HEK293 (cell line): ENCODE results near the gene EXOC3.

ENCODE experiments used
- CTCF ChIA-PET: fragments of 350-600 bp; formaldehyde crosslinking; extraction: SDS; loops from one replicate; lab custom pipeline; 2021; ENCODE audit warnings: antibody characterized with exemption; lab: Yijun Ruan, JAX
- POLR2A ChIA-PET: fragments of 300-600 bp; formaldehyde crosslinking; extraction: SDS; loops from one replicate; lab custom pipeline; 2020; ENCODE audit warnings: antibody characterized with exemption, inconsistent platforms; lab: Yijun Ruan, JAX
- H3K27ac ChIP-seq: fragments of 200-500 bp; sonication (Bioruptor generic); 2 replicates; pipeline ENCODE4 v1.5.1; 2014; ENCODE audit warnings: low read depth, low read length, control low read depth, inconsistent platforms; ENCODE audit errors: extremely low read depth
- H3K36me3 ChIP-seq, 2 experiments: fragments of 200-500 bp in 1 of 2; sonication (Bioruptor generic) in 1 of 2; 1 replicate in 1 of 2; 2 replicates in 1 of 2; pipeline ENCODE4 v1.5.1; 2014 to 2017; ENCODE audit warnings: inconsistent platforms in 2 of 2, low read length in 2 of 2; ENCODE audit not compliant: control insufficient read depth in 2 of 2, insufficient read depth in 1 of 2
- H3K4me1 ChIP-seq: fragments of 200-500 bp; sonication (Bioruptor generic); 2 replicates; pipeline ENCODE4 v1.5.1; 2014; ENCODE audit warnings: mild to moderate bottlenecking, low read length, inconsistent platforms; ENCODE audit not compliant: control insufficient read depth, insufficient read depth
- H3K4me3 ChIP-seq: 2 replicates; pipeline ENCODE4 v1.5.1; 2011; ENCODE audit warnings: low read depth, mild to moderate bottlenecking, control low read depth, low read length, moderate library complexity
- H3K9me3 ChIP-seq: fragments of 200-500 bp; sonication (Bioruptor generic); 2 replicates; pipeline ENCODE4 v1.5.1; 2014; ENCODE audit warnings: low read depth, low read length, inconsistent platforms; ENCODE audit not compliant: control insufficient read depth, insufficient read depth
- SALL2 ChIP-seq: fragments of 450-650 bp; formaldehyde crosslinking; IDR thresholded peaks from 2 replicates; pipeline ENCODE4 v1.5.0; 2017; ENCODE audit warnings: missing biosample characterization, mild to moderate bottlenecking, missing genetic modification characterization, borderline replicate concordance
- SP2 ChIP-seq: fragments of 450-650 bp; formaldehyde crosslinking; IDR thresholded peaks from 2 replicates; pipeline ENCODE4 v1.5.1; 2016; ENCODE audit warnings: missing biosample characterization, missing genetic modification characterization
- TRIM28 ChIP-seq: IDR thresholded peaks from 2 replicates; pipeline ENCODE4 v1.6.1; 2011; ENCODE audit warnings: low read length, control low read depth, borderline replicate concordance
- ZBTB8A ChIP-seq: fragments of 450-650 bp; formaldehyde crosslinking; IDR thresholded peaks from 2 replicates; pipeline ENCODE4 v1.5.1; 2016; ENCODE audit warnings: missing biosample characterization, missing genetic modification characterization
- ZFP3 ChIP-seq: fragments of 450-650 bp; formaldehyde crosslinking; IDR thresholded peaks from 2 replicates; pipeline ENCODE4 v1.5.1; 2016; ENCODE audit warnings: low read depth, missing biosample characterization, missing genetic modification characterization
- ZNF133 ChIP-seq: fragments of 450-650 bp; formaldehyde crosslinking; IDR thresholded peaks from 2 replicates; pipeline ENCODE4 v1.5.1; 2016; ENCODE audit warnings: missing biosample characterization, missing genetic modification characterization
- ZNF169 ChIP-seq: fragments of 450-650 bp; formaldehyde crosslinking; IDR thresholded peaks from 2 replicates; pipeline ENCODE4 v1.5.1; 2016; ENCODE audit warnings: missing biosample characterization, missing genetic modification characterization
- ZNF324 ChIP-seq: fragments of 450-650 bp; formaldehyde crosslinking; IDR thresholded peaks from 2 replicates; pipeline ENCODE4 v1.5.1; 2016; ENCODE audit warnings: missing biosample characterization, missing genetic modification characterization
- ZNF354C ChIP-seq: fragments of 450-650 bp; formaldehyde crosslinking; IDR thresholded peaks from 2 replicates; pipeline ENCODE4 v1.5.1; 2016; ENCODE audit warnings: missing biosample characterization, missing genetic modification characterization, low read depth, borderline replicate concordance
- ZNF416 ChIP-seq: fragments of 450-650 bp; formaldehyde crosslinking; IDR thresholded peaks from 2 replicates; pipeline ENCODE4 v1.5.1; 2016; ENCODE audit warnings: missing biosample characterization, missing genetic modification characterization
- ZNF473 ChIP-seq: fragments of 450-650 bp; formaldehyde crosslinking; IDR thresholded peaks from 2 replicates; pipeline ENCODE4 v1.5.1; 2017; ENCODE audit warnings: missing biosample characterization, missing genetic modification characterization
- ZNF768 ChIP-seq: fragments of 450-650 bp; formaldehyde crosslinking; IDR thresholded peaks from 2 replicates; pipeline ENCODE4 v1.5.1; 2018; ENCODE audit warnings: missing biosample characterization, mild to moderate bottlenecking, missing genetic modification characterization
- ZSCAN30 ChIP-seq: fragments of 450-650 bp; IDR thresholded peaks from 2 replicates; pipeline ENCODE4 v1.5.1; 2018; ENCODE audit warnings: missing biosample characterization, mild to moderate bottlenecking, missing genetic modification characterization, moderate library complexity
- TF ChIP-seq, protein P1 (sequence below): fragments of 450-650 bp; formaldehyde crosslinking; IDR thresholded peaks from 2 replicates; pipeline ENCODE4 v1.5.1; 2016; ENCODE audit warnings: missing biosample characterization, missing genetic modification characterization
- TF ChIP-seq, protein P2 (sequence below): fragments of 450-650 bp; formaldehyde crosslinking; IDR thresholded peaks from 2 replicates; pipeline ENCODE4 v1.5.1; 2016; ENCODE audit warnings: missing biosample characterization, missing genetic modification characterization
- TF ChIP-seq, protein P3 (sequence below): sonication (generic); formaldehyde crosslinking; IDR thresholded peaks from 2 replicates; pipeline ENCODE4 v1.8.1; 2022; ENCODE audit warnings: mild to moderate bottlenecking, moderate library complexity, missing genetic modification reagents

The EXOC3 gene

DNA sequence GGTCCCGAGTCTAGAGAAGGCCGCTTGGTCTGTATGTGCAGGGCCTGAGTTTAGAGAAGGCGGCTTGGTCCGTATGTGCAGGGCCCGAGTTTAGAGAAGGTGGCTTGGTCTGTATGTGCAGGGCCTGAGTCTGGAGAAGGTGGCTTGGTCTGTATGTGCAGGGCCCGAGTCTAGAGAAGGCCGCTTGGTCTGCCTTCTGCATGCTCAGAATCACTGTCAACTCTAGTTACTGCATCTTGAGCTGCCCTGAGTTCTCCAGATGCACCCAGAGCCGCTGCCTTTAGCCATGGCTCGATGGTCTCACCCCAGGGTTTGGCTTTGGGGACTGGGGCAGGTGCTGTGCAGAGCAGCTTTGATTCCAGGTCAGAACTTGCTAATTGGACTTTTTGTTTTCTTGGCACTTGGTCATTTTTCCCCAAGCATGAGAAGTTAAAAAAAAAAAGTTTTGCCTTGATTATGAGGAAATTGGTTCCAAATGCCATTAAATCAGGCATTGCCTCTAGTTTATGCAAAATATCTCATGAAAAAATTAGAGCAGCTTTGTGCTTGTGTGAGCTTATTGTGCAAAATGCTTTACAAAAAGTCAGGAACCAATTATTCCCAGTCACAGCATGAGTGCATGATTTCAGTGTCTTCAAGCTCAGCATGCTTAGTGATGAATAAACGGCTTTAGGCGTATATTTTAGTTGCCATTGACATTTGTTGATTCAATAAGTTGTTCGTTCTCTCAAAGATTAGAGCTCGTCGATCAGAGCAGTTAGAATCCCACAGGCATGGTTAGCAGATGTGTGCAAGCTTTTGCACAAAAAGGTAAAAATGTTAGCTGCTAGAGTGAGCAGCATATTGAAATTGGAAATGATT lies 25.4 kb upstream of the EXOC3 start:
- CTCF ChIA-PET, result interaction anchor here (0.7 to 1.6 kb wide), 5 partner anchors 12 to 230 kb away, joined by 3 to 5 read pairs (median 3); no protein-coding TSS in a partner anchor
- H3K27ac ChIP-seq, result no peak overlapping the region
- no peak overlapping the region for H3K4me3 ChIP-seq
- no peaks in the 10 kb centered on the region for H3K9me3 ChIP-seq
- POLR2A ChIA-PET, result no interaction called here
- H3K4me1 ChIP-seq, result peaks cover 11% of the 10 kb centered on the region; the same call in 1 of the 2 replicates
- TF ChIP-seq ZNF133 (tag by site-specific recombination) (peak; percentile 74), SALL2 (tag by site-specific recombination) (no peak), ZNF324 (tag by site-specific recombination) (no peak), ZNF768 (tag by site-specific recombination) (no peak), ZNF169 (tag by site-specific recombination) (no peak), ZNF354C (tag by site-specific recombination) (no peak)
- H3K36me3 ChIP-seq, result peaks cover 0 to 15% of the 10 kb centered on the region in 2 experiments; a peak in 1 of 3 replicates

DNA sequence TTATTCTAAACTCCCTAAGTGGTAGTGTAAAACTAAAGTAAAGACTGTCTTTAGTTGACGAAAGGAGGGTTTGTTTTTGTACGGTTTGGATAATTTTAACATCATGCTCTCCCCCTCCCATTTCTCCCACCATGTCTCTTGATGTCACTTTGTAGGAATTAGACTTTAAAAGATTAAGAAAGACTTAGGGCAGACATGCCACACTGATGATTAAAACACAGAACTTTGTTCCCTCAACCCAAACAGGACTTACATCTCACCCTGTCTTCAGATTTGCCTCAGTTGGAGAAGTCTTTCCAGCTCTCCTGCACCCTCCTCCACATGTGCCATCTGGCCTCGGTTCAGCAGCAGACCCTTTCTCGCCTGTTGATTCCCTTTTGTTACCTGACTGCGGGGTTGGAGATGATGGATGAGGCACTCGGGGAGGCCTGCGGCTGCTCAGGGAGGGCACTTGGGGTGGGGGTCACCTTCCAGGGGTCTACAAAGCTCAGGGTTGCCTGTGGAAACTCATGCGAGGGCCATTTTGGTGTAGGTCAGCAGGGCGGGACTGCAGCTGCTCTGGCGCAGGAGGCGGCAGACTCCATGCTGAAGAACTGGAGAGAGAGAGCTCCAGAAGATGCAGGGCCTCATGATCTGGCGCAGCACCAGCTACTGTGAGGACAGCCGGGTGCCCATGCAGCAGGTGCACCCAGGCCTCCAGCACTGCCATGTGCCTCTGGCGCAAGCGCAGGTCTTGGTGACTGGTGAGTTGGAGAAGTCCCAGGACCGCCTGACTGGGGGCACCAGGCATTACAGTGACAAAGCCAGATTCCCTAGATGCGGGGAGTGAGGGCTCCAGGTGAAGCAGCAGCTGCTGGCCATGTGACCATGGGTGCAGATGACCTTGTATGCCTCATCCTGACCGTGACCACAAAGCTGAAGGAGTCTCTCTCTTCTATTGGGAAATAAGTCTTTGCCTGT lies 24.5 kb upstream of the EXOC3 start:
- POLR2A ChIA-PET, result no interaction called here
- CTCF ChIA-PET, result interaction anchor here (0.7 to 1.8 kb wide), 7 partner anchors 11 to 231 kb away, joined by 3 to 9 read pairs (median 3); no protein-coding TSS in a partner anchor
- Histone ChIP-seq H3K4me1 (peaks cover 8% of the 10 kb centered on the region; the same call in 1 of the 2 replicates), H3K9me3 (no peaks in the 10 kb centered on the region)
- no peak for TF ChIP-seq ZSCAN30 (tag by site-specific recombination)
- TF ChIP-seq, protein P1, sequence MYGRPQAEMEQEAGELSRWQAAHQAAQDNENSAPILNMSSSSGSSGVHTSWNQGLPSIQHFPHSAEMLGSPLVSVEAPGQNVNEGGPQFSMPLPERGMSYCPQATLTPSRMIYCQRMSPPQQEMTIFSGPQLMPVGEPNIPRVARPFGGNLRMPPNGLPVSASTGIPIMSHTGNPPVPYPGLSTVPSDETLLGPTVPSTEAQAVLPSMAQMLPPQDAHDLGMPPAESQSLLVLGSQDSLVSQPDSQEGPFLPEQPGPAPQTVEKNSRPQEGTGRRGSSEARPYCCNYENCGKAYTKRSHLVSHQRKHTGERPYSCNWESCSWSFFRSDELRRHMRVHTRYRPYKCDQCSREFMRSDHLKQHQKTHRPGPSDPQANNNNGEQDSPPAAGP, result no peak
- TF ChIP-seq ZFP3 (tag by site-specific recombination), result no peak
- TF ChIP-seq ZNF416 (tag by site-specific recombination), result no peak
- no peak for TF ChIP-seq SP2 (tag by site-specific recombination)
- TF ChIP-seq, protein P2, sequence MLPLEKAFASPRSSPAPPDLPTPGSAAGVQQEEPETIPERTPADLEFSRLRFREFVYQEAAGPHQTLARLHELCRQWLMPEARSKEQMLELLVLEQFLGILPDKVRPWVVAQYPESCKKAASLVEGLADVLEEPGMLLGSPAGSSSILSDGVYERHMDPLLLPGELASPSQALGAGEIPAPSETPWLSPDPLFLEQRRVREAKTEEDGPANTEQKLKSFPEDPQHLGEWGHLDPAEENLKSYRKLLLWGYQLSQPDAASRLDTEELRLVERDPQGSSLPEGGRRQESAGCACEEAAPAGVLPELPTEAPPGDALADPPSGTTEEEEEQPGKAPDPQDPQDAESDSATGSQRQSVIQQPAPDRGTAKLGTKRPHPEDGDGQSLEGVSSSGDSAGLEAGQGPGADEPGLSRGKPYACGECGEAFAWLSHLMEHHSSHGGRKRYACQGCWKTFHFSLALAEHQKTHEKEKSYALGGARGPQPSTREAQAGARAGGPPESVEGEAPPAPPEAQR (tag by site-specific recombination), result no peak
- no peak for TF ChIP-seq ZNF473 (tag by site-specific recombination)
- TF ChIP-seq, protein P3, sequence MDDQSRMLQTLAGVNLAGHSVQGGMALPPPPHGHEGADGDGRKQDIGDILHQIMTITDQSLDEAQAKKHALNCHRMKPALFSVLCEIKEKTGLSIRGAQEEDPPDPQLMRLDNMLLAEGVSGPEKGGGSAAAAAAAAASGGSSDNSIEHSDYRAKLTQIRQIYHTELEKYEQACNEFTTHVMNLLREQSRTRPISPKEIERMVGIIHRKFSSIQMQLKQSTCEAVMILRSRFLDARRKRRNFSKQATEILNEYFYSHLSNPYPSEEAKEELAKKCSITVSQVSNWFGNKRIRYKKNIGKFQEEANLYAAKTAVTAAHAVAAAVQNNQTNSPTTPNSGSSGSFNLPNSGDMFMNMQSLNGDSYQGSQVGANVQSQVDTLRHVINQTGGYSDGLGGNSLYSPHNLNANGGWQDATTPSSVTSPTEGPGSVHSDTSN (CRISPR knock-in tag), result no peak
- no peak for TF ChIP-seq ZBTB8A
- no peak for TF ChIP-seq TRIM28
- TF ChIP-seq, all 188 proteins: peak for 0
- H3K36me3 ChIP-seq, result peaks cover 0 to 22% of the 10 kb centered on the region in 2 experiments; a peak in 1 of 3 replicates
- H3K4me3 ChIP-seq, result no peak overlapping the region
- no peak overlapping the region for H3K27ac ChIP-seq
